Prostate gland (tissue), 2 donors: ENCODE results near the gene GAB1. TPM values are rescaled to one million over a fixed set of nuclear protein-coding genes. Genes with fewer than 3 reads are reported as not detected.

ENCODE experiments used
- DNase-seq: peaks from one replicate; pipeline ENCODE4 v3.0.0-alpha.2; 2019; ENCODE audit warnings: low spot score
- H3K27ac ChIP-seq, 2 donors: fragments of 200-600 bp; sonication (generic); 2 replicates each; pipeline ENCODE4 v1.5.1; 2017 to 2019
- H3K27me3 ChIP-seq: fragments of 200-600 bp; sonication (generic); replicated peaks from 2 replicates; pipeline ENCODE4 v1.5.1; 2019; ENCODE audit not compliant: insufficient read depth
- H3K36me3 ChIP-seq, 2 donors: fragments of 200-600 bp; sonication (generic); 1 replicate in 1 of 2; 2 replicates in 1 of 2; pipeline versions ENCODE4 v1.5.1 to v1.8.1; 2017 to 2019
- H3K4me1 ChIP-seq: fragments of 200-600 bp; sonication (generic); replicated peaks from 2 replicates; pipeline ENCODE4 v1.5.1; 2019
- H3K4me3 ChIP-seq, 2 donors: fragments of 200-600 bp; sonication (generic); 2 replicates each; pipeline ENCODE4 v1.5.1; 2017 to 2019
- H3K9me3 ChIP-seq: fragments of 200-600 bp; sonication (generic); 2 replicates; pipeline ENCODE4 v1.5.1; 2017
- CTCF ChIP-seq, 4 experiments: fragments of 200-600 bp in 2 of 4; fragments of 450-650 bp in 2 of 4; sonication (generic) in 2 of 4; IDR thresholded peaks; 1 replicate in 3 of 4; 2 replicates in 1 of 4; pipeline ENCODE4 v1.5.1; 2016 to 2019; ENCODE audit warnings: antibody characterized with exemption in 4 of 4, mild to moderate bottlenecking in 2 of 4, moderate library complexity in 2 of 4
- POLR2A ChIP-seq: fragments of 450-650 bp; IDR thresholded peaks from one replicate; pipeline ENCODE4 v1.6.1; 2016; ENCODE audit warnings: antibody characterized with exemption, mild to moderate bottlenecking
- POLR2AphosphoS5 ChIP-seq: sonication (generic); formaldehyde crosslinking; IDR thresholded peaks from one replicate; pipeline ENCODE4 v1.6.1; 2017; ENCODE audit warnings: antibody characterized with exemption
- WGBS: methylation state at CpG from one replicate; pipeline ENCODE4 v1.1.5; 2018; 5-methylcytosine and 5-hydroxymethylcytosine counted together
- intact Hi-C: fragments of 100-400 bp; cut with DNase I; formaldehyde crosslinking; loops from one replicate; pipeline ENCODE4 v1.14.2; 2022
- total RNA-seq, 2 donors: library from RNA; depleted of rRNA; stranded (reverse); fragments of >200 nt; gene quantifications; one replicate each; pipeline ENCODE4 v1.1.0, GENCODE V29; 2016

GAB1 gene
- total RNA-seq, 2 donors from 2014 or later, result 13.7 to 61.1 TPM

- H3K27me3 ChIP-seq, result no peaks in the 10 kb centered on the region
- H3K4me3 ChIP-seq, result no peak overlapping the region
- no peaks in the 10 kb centered on the region for H3K36me3 ChIP-seq
- H3K4me1 ChIP-seq, result no peaks in the 10 kb centered on the region
- intact Hi-C loops, result loop anchor here (10.0 kb wide), 1 partner anchor 186 kb away; no protein-coding TSS in a partner anchor
- H3K9me3 ChIP-seq, result no peaks in the 10 kb centered on the region
- H3K27ac ChIP-seq, result no peak overlapping the region
- 79% methylated on average over 3 of the region's 3 CpGs for WGBS
- DNase-seq, result no peak
- TF ChIP-seq POLR2AphosphoS5 (no peak), CTCF (IDR thresholded peaks at IDR 0.05) (no peak), POLR2A (no peak)
These were observed 54.1 kb downstream of the GAB1 start for GRCh38 chr4:143390764-143391163.

GRCh38 chr4:143391261-143391660 lies 54.6 kb downstream of the GAB1 start:
- Histone ChIP-seq H3K4me1 (no peaks in the 10 kb centered on the region), H3K4me3 (no peak overlapping the region), H3K27me3 (no peaks in the 10 kb centered on the region), H3K36me3 (no peaks in the 10 kb centered on the region), H3K9me3 (no peaks in the 10 kb centered on the region), H3K27ac (no peak overlapping the region)
- no peak for DNase-seq
- TF ChIP-seq POLR2AphosphoS5 (no peak), POLR2A (no peak), CTCF (IDR thresholded peaks at IDR 0.05) (no peak)
- intact Hi-C loops, result loop anchor here (10.0 kb wide), 1 partner anchor 186 kb away; no protein-coding TSS in a partner anchor
- 74% methylated on average over 3 of the region's 3 CpGs for WGBS

GRCh38 chr4:143391895-143392294 lies 55.2 kb downstream of the GAB1 start:
- TF ChIP-seq CTCF (IDR thresholded peaks at IDR 0.05) (no peak), POLR2AphosphoS5 (no peak), POLR2A (no peak)

GRCh38 chr4:143393195-143393594 lies 56.5 kb downstream of the GAB1 start:
- H3K4me1 ChIP-seq, result no peaks in the 10 kb centered on the region
- intact Hi-C loops, result loop anchor here (10.0 kb wide), 1 partner anchor 188 kb away; no protein-coding TSS in a partner anchor
- H3K27ac ChIP-seq, result no peak overlapping the region
- no peak overlapping the region for H3K4me3 ChIP-seq
- WGBS, result 68% methylated on average over 1 of the region's 1 CpG
- DNase-seq, result no peak
- H3K27me3 ChIP-seq, result no peaks in the 10 kb centered on the region
- H3K9me3 ChIP-seq, result no peaks in the 10 kb centered on the region
- TF ChIP-seq CTCF (IDR thresholded peaks at IDR 0.05), result no peak
- TF ChIP-seq POLR2AphosphoS5, result no peak
- TF ChIP-seq POLR2A, result no peak
- no peaks in the 10 kb centered on the region for H3K36me3 ChIP-seq

More at GRCh38 chr4:143391895-143392294, 55.2 kb downstream of the GAB1 start:
- intact Hi-C loops, result loop anchor here (10.0 kb wide), 1 partner anchor 187 kb away; no protein-coding TSS in a partner anchor
- Histone ChIP-seq H3K27me3 (no peaks in the 10 kb centered on the region), H3K27ac (no peak overlapping the region), H3K36me3 (no peaks in the 10 kb centered on the region), H3K4me1 (no peaks in the 10 kb centered on the region), H3K4me3 (no peak overlapping the region), H3K9me3 (no peaks in the 10 kb centered on the region)
- 41% methylated on average over 3 of the region's 3 CpGs for WGBS
- DNase-seq, result no peak

GRCh38 chr4:143394739-143395453 lies 58.2 kb downstream of the GAB1 start:
- TF ChIP-seq CTCF (IDR thresholded peaks at IDR 0.05), result no peak
- H3K9me3 ChIP-seq, result no peaks in the 10 kb centered on the region
- H3K36me3 ChIP-seq, result no peaks in the 10 kb centered on the region
- no peaks in the 10 kb centered on the region for H3K4me1 ChIP-seq
- no peaks in the 10 kb centered on the region for H3K27me3 ChIP-seq
- no peak overlapping the region for H3K27ac ChIP-seq
- 54% methylated on average over 3 of the region's 3 CpGs for WGBS
- intact Hi-C loops, result loop anchor here (10.0 kb wide), 1 partner anchor 190 kb away; no protein-coding TSS in a partner anchor
- no peak for DNase-seq
- no peak overlapping the region for H3K4me3 ChIP-seq
